GM18870 (cell line): ENCODE data around the gene HS3ST6.
"Not testable (repeated sequence)": the region's sequence is repeated elsewhere in the genome, so short reads cannot be mapped to it uniquely, and the experiment has no call there.

ENCODE experiments used
- ATAC-seq: cut with Tn5 transposase; IDR thresholded peaks from one replicate; pipeline ENCODE4 v1.9.1; 2021; ENCODE audit warnings: moderate library complexity; ENCODE audit not compliant: unreplicated experiment

HS3ST6 gene

DNA sequence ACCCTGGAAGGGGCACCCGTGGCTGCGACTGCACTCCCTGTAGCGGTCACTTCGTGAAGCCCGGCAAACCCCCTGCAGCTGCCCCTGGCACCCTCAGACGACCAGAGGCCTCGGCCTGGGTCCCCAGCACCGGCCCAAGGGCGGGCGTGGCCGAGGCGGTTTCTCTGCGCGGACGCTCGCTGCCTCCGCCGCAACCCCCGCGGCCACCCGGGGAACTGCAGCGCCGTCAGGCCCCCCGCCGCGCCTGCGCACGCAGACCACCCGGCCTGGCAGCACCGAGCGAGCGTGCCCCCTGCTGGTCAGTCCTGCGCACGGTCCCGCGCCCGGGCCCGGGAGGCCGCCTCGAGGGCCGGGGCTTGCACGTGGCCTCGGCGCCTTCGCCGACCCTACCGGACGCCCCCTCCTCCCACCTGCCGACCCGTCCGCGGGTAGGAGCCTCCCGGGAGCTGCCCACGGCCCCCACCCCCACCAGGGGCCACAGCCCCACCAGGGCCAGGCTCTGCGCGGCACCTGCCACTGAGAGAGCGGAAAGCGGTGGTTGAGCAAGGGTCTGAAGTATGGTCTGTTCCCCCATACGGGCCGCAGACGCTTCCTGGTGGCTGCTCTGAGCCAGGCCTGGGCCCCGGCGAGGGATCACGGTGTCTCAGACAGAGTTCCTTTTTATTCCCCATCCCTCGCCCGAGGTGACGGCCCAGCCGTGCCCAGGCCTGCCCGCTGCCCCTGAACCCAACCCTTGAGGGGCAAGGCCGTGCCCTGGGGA lies 11.5 kb upstream of the HS3ST6 start:
- ATAC-seq: no peak

DNA sequence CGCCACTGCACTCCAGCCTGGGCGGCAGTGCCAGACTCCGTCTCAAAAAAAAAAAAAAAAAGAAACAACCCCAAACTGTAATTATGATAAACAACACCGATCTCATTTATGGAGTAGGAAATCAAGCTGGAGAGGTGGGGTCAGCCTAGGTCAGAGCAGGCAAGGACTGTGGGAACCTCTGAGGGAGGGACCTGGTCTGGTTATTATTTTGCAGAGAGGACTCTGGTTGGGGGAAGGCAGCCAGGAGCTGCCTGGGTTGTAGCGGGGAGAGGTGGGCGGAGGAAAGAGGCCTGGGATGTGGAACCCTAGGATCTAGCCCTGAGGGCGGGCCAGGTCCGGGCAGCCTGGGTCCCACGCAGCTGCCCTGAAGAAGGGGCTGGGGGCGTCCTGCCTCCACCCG lies 10.9 kb upstream of the HS3ST6 start:
- ATAC-seq: no peak

DNA sequence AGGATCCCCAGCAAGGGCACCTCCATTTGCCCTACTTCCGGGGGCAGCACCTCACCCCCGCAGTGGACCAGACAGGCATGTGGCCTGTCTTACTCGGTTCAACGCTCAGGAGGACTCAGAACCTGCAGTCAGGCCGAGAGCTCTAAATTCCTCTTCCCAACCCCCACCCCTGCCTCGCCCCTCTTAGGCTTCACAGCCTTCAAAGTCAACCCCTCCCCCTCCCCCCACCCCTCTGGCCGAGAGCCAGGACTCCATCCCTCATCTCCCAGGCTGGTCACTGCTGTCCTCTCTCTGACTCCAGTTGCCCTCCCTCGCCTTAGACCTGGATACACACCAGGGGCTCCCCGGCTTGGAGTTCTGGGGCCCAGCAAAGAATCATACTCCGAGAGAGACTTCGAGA lies 8.1 kb upstream of the HS3ST6 start:
- no peak for ATAC-seq

DNA sequence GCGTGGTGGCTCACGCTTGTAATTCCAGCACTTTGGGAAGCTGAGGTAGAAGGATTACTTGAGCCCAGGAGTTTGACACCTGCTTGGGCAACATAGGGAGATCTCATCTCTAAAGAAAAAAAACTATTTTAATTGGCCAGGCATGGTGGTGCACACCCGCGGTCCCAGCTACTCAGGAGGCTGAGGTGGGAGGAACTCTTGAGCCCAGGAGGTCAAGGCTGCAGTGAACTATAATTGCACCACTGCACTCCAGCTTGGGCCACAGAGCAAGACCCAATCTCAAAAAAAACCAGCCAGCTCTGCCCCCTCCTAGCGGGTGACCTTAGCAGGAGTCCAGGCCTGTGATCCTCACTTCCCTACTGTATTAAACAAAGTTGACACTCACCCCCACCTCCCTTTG lies 5.9 kb upstream of the HS3ST6 start:
- no peak for ATAC-seq

DNA sequence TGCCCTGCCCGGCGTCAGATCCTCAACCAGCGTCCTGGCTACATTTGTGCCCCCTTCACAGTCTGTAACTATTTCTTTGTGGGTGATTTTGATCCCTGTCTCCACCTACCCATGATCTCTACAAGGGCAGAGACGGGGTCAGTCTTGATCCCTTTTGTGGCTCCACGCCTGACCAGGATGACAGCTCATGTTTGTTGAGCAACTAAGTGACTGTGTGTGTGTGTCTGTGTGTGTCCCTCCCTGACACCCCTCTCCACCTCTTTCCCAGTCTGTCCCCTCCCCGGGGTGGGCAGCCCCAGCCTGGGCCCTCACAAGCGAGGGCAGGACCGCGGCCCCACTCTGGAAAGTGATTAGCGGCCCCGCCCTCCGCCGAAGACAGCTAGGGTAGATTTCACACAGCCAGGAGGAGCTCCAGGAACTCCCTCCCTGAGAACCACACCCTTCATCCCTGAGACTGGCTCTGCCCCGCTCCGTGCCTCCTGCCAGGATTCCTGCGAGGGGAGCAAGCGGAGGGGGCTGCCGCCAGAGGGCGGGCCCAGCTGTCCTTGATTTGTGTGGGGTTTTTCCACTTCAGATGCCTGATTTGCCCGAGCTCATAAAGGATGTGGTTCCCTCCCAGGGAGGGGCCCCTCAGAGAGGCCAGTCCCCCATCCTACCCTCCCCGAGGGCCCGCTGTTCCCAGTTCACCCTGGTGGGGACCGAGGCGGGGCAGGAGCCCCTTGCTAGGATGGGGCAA lies 5.3 kb upstream of the HS3ST6 start:
- ATAC-seq: no peak

DNA sequence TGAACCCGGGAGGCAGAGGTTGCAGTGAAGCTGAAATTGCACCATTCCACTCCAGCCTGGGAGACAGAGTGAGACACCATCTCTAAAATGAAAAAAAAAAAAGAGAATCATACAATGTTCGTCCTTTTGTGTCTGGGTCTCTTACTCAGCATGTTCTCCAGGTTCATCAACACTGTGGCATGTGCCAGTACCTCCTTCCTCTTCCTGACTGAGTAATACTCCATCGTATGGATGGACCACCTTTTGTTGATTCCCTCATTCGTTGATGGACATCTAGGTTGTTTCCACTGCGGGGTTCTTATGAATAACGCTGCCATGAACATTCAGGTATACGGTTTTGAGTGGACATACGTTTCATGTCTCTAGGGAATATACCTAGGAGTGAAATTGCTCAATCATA lies 4.1 kb upstream of the HS3ST6 start:
- no peak for ATAC-seq

DNA sequence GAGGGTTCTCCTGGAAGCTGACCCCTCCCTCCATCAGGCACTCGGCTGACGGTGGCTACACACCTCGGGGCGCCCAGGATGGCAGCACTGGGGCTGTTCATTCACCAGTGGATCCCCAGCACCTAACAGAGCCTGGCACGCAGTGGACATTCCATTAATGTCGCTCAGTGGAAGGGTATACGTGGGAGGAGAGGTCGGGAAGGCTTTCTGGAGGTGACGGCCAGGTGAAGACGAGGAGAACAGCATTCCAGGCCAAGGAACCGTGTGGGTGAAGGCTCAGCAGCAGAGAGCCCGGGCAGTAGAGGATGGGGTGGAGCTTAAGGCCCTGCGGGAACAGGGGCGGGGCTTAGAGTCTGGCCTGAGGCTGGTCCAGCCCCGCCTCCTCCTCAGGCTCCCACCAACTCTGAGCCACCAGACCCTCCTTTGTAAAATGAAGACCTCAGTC lies 2.5 kb upstream of the HS3ST6 start:
- no peak for ATAC-seq

DNA sequence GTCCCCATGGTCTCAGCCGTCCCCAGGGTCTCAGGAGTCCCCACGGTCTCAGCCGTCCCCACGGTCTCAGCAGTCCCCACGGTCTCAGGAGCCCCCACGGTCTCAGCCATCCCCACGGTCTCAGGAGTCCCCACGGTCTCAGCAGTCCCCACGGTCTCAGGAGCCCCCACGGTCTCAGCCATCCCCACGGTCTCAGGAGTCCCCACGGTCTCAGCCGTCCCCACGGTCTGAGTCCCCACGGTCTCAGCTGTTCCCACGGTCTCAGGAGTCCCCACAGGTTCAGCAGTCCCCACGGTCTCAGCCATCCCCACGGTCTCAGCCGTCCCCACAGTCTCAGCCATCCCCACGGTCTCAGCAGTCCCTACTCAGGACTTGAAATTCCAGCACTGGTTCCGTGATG lies 1.9 kb upstream of the HS3ST6 start:
- ATAC-seq: not testable (repeated sequence)

DNA sequence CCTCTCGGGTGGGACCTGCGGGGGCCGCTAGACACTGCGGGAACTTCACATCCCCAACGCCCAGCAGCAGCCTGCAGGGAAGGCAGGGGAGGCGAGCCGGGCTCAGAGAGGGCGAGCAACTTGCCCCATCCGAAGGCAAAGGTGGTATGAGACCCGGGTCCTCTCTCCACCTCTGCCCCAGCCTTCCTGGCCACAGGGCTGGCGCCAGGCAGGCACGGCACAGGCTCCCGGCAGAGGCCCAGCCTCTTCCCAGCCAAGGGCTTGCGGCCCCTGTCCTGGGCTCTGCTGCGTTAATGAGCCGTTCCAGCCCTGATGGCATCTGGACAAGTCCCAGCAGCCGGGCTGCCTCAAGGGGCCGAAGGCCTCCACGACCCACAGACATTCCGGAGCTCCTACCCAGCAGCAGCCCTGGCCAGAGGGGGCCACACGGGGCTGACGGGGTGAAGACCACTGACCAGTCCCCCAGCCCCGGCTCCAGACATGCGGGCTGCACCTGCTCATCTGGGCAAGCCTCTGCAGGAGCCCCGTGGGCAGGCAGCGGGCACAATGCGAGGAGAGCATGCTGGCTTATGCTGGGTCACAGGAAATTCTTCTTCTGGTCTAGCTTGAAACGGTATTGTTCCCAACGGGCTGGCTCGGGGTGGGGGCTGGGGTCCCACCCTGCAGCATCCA lies 1.2 kb upstream of the HS3ST6 start:
- ATAC-seq: no peak

DNA sequence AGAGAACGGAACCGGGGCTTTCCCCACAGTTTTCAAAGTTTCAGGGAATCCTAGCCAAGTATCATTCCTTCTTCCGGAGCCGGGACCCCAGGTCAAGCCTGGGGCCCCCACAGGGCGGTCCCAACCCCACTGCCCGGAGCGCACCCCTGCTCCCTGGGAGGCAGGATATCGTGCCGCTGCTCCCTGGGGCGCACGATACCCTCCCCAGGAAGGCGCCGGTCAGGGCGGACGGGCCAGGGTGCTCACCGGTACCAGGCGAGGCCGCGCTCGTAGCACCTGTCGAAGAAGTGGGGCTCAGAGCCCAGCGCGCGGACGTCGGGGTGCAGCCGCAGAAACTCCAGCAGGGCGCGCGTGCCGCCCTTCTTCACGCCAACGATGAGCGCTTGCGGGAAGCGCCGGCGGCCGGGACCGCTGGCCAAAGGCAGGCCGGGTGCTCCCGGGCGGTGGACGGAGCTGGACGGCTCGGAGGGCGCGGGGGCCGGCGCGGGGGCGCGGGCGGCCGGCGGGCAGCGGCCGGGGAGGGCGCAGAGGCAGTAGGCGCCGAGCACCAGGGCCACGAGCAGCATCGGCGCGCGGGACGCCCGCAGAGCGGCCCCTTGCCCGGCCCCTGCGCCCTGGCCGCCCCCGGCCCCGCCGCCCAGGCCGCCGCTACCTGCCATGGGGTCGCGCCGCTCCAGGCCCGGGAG lies 407 bp downstream of the HS3ST6 start:
- no peak for ATAC-seq

DNA sequence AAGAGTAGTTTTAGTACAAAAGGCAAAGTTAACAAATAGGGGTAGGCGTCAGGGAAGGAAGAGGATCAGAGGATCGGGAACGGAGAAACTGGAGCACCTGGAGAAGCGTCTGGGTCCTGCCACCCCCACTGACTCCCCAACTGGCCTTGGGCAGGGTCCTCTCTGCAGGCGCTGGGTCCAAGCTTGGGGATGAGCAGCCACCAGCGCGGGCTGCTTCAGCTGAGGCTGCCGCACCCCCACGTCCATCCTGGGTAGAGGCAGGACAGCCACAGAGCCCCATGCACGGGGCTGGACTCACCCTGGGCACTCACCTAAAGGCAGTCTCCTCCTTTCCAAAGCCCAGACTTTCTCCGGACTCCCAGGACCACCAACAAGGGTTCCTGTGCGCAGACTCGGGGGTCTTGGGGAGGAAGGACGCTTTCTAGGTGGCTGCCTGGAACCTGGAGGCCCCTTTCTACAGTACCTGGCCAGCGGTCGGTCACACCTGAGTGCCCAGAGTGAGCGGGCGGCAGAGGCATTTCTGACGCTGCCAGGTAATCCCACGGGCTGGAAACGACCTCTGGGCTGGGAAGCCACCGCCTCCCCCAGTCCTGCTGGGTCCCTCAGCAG lies 1.1 kb downstream of the HS3ST6 start:
- ATAC-seq: no peak

DNA sequence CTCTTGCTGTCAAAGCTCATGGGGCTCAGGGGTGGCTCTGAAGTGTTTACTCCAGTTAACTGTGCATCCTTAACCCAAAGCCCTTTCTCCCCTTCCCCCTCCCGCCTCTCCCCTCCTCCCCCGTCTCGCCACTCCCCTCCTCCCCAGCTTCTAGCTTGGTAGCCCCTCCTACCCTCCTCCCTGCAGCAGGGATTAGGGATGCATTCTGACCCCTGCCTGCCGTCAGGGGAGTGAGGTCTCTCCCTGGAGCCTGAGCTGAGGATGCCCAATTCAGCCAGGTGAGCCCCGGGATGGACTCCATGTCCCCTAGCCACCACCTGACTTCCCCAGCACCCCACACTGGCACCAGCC lies 1.6 kb downstream of the HS3ST6 start:
- ATAC-seq: no peak

DNA sequence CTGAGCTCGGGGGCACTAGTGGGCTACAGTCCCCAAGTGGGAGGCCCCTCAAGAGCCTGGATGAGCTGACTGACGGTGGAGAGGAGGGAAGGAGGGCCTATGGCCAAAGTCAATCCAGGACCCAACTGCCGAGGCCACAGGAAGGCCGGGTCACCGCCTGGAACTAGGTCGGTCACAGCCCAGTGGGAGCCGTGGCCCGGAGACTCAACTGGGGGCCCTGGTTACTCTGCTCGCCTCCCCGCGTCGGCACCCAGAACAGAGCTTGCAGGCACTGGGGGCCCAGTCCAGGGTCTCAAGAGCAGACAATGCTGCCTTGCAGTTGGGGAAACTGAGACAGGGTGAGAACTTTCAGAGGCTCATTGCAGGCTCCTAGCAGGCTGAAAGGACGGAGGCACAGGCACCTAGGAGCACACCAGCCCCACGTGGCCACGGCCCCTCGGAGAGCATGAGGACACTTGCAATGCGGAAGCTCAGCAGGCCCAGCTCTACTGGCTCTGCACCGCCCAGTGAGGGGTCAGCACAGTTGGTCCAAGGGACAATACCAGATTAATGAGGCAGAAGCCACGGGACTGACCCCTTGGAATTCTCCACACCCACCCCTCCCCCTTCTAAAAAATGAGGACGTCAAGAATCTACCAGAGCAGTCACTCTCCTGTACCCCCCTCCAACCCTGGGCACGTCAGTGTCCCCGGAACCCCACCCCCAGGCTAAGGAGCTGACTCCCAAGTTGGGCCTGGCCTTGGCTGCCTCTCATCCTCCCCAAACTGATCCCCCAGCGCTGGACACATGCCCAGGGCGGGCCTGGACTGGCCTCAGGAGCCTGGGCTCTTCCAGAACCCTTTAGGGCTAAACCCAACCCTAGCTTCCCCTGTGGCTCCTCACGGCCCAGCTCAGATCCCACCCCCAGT lies 2.2 kb downstream of the HS3ST6 start:
- ATAC-seq: no peak

DNA sequence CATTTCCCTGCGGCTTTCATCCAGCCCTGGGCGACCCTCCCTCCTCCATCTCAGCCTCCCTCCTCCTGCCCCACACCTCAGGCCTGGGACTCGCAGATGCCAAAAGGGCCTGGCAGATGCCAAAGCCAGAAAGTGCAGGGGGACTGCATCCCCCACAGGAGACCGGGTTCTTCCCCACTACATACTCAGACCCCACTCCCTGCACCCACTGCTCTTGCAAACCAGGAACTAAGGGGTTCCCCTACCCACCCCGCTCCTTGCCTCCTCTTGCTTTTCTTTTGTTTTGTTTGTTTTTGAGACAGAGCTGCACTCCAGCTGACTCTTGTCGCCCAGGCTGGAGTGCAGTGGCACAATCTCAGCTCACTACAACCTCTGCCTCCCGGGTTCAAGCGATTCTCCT lies 3.2 kb downstream of the HS3ST6 start:
- ATAC-seq: no peak

DNA sequence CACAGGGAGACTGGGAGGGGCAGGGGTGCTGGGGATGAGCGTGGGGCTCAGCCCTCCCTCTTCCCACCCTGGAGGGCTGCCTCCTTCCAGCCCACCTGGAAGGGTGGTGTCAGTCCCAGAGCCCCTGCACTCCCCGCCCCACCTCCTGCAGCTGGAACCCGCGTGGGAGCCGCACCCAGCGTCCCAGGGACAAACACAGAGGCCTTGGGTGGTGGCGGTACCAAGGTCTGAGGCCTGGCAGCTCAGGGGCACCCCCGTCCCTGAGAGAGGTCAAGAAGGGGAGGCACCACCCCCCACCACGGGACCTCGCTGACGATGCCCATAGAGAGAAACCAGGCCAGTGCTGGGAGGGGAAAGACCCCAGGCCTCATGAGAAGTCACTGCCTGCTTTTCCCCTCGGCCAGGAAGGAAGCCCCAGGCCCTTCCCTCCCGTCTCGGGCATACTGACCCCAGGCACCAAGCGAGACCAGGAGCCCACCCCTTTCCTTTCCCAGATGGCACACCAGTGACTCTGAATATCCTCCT lies 4.1 kb downstream of the HS3ST6 start:
- ATAC-seq: no peak

DNA sequence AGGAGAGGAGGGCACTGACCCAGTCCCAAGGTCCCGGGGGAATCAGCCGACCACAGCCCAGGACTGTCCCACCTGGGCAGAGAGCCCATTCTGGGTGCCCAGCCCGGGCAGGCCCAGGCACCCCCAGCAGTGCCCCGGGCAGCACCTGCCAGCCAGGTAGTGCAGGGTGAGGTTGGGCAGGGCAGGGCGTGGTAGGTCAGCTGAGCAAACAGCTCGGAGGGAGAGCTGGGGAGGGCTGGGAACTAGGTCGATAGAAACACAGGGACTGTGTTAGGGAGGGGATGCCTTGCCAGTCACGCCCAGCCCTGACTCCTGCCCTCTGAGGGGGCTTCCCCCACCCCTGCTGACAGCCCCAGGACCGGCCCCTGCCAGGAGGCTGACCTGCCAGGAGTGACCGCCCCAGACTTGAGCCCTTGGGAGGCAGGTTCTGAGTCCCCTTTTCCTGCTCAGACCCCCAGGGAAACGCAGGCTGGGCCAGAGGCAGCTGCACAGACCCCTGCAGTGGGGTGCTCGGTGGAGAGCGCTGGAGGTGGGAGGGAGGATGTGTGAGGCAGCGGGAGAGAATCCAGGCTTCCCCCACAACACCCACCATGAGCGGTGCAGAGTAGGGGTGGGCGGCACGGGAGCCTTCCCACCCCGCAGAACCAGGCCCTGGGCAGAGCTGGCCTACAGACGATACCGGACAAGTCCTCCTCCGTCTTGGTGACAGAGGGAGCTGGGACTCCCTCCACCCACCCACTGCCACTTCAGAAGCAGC lies 4.7 kb downstream of the HS3ST6 start:
- ATAC-seq: no peak

DNA sequence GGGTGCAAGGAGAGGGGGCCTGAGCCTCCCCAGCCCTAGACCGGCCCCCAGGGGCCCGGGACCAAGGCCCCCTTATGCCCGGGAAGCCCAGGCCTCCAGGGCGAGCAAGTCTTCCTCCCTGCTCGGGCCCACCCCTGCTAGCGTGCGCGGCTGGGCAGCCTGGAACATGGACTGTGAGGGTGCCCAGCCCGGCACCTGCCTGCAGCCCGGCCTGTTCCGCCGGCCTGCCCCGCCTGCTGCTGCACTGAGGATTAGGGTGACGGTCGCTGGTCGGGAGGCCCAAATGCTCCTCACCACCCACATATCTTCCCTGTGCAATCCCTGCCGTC lies 6.0 kb downstream of the HS3ST6 start:
- no peak for ATAC-seq

DNA sequence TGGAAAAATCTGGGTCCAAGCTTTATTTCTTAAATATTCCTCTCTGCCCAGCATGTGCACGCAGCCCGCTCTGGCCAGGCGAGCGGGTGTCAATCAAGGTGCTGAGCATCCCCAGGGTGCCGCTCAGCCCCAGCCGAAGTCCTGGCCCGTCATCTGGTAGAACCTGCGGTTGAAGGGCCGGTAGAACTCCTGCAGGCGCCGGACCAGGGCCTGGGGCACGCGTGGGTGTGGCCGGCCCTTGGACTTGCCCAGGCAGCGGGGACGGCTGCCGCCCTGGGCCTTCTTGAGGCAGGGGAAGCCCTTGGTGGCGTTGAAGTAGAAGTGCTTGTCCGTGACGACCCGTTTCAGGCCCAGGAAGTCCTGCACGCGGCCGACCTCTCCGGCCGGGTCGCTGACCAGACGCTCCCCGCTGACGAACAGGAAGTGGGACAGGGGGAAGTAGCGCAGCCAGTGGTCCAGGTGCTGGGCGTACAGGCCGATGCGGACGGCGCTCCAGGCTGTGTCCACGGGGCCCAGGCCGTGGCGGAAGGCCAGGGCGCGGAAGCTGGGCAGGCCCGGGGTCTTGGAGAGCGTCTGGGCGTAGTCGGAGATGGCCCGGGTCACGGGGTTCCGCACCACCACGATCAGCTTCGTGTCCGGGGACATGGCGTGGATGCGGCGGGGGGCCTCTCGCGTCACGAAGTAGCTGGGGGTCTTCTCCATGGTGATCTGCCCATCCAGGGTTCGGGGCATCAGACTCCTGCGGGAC lies 6.6 kb downstream of the HS3ST6 start:
- ATAC-seq: no peak
